ENCODE results near the gene SORL1-AS1.

Gene SORL1-AS1

GRCh38 chr11:121451178-121451985 lies 1.4 kb downstream of the SORL1-AS1 start:
- DNase-seq: no peak

DNA sequence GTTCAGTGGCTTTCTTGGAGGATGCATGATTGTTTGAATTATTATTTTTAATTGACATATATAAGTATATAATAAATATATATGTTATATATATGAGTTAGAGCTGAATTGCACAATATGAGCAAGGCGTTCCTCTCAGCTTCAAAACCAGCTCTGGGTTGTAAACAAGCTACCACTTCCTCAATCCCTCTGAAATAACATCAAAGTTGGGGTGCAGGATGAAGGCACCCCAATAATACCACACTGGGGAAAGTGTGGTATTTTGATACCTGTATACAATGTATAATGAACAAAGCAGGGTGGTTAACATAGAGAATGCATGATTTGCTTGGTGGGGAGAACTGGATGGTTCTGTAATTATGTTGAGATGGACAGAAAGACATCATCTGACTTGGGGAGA lies 2.4 kb downstream of the SORL1-AS1 start:
- DNase-seq: no peak

- DNase-seq: no peak
Observed at GRCh38 chr11:121449626-121450025, 3.1 kb downstream of the SORL1-AS1 start.

DNA sequence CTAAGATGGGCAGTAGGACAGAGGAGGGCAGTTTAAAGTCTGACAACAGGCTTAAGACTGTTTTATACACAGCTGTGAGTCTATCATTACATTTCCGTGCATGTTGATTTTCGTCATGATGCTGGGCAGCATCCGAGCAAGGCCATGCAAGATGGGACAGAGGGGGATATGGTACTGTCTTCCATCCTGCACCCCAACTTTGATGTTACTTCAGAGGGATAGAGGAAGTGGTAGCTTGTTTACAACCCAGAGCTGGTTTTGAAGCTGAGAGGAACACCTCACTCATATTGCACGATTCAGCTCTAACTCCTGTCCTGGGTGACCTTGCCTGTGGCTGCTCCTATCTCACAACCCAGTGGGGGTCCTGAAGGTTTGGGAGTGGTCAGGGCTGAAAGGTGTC lies 3.6 kb downstream of the SORL1-AS1 start:
- DNase-seq: no peak

- DNase-seq: no peak
Observed at GRCh38 chr11:121448431-121448941, 4.3 kb downstream of the SORL1-AS1 start.

DNA sequence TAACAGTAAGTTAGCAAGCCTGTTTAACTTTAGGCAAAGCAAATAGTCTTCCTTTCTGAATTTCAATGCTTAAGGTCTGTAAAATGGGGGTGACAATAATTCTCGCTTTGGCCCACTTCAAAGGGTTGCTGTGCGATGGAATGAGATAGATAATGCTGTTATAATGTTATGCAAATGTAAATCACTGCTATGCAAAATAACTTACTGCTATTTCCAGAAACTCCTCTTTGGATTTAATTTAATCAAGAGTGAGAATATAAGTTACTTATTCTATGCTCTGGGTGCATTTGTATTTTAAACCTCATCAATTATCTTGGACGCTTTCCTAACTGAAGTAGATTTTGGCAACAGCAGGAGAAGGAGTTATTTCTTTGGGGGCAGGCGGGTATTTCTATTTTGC lies 4.8 kb downstream of the SORL1-AS1 start:
- no peak for DNase-seq

DNA sequence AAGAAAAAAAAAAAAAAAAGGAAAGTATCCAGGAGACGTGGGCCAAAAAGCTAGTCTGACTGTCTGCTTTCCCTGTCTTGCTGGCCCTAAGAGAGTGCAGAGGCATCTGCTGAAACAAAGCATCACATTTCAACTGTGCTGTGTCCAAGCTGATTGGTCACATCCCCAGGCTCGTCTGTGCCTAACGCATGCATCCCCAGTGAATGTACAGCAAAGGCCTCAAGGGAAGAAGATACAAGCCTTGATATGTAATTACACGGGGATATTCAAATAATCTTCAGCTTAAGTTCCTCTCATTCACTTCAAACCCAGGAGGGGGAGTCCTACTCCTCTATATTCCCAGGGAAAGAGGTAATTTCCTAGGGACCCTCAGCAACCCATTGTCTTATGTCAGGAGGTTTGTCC lies 6.0 kb downstream of the SORL1-AS1 start:
- DNase-seq: no peak

- DNase-seq: no peak
Observed at GRCh38 chr11:121445071-121445768, 7.5 kb downstream of the SORL1-AS1 start.

DNA sequence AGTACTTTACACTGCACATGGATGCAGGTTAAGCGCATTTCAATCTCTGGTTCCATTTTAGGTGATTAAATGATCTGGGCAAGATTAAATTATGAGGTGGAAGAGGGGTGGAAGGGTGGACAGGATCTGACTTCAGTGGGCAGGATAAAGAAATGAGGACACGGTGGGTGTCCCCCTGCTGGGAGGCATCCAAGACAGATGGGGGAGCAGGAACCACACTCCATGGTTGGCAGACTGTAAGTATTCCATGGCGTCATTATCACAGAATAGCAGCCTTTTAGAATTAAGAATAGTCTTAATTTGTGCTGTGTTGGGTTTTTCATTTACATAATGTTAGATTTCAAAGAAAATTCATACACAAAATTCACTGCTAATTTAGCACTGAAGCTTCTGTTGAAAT lies 8.2 kb downstream of the SORL1-AS1 start:
- no peak for DNase-seq

GRCh38 chr11:121443688-121444275 lies 9.0 kb downstream of the SORL1-AS1 start:
- DNase-seq: no peak

DNA sequence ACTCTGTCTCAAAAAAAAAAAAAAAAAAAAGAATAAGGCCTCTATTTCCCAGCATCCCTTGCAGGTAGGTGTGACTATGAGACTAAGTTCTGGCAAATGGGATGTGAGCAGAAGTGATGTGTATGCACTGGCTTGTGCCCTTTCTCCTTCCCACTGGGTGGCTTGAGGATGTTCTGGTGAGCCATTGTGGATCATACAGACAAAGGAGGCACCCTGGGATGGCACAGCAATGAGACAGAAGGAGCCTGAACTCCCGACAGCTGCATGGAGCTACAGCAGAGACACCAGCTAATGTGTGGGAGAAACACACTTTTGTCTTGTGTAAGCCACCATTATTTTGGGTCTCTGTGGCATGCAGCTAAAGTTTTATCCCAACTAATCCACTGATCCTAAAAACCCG lies 11.2 kb downstream of the SORL1-AS1 start:
- DNase-seq: no peak

- no peak for DNase-seq
Observed at GRCh38 chr11:121439759-121440158, 13.0 kb downstream of the SORL1-AS1 start.

DNA sequence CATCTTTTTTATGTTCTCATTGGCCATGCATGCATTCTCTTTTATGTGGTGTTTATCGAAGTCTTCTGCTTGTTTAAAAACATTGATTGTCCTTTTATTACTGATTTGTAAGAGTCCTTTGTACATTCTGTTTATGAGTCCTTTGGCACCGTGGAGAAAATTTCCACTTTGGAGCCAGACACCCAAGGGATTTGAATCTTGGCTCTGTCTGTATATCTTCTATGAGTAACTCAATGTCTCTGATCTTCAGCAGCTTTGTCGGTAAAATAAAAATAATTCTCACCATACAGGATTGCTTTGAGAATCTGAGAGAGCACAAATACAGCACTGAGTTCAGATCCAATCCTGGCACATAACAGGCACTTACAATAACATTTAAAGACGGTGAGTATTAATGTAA lies 13.4 kb downstream of the SORL1-AS1 start:
- no peak for DNase-seq

- no peak for DNase-seq
Observed at GRCh38 chr11:121437686-121438078, 15.1 kb downstream of the SORL1-AS1 start.

DNA sequence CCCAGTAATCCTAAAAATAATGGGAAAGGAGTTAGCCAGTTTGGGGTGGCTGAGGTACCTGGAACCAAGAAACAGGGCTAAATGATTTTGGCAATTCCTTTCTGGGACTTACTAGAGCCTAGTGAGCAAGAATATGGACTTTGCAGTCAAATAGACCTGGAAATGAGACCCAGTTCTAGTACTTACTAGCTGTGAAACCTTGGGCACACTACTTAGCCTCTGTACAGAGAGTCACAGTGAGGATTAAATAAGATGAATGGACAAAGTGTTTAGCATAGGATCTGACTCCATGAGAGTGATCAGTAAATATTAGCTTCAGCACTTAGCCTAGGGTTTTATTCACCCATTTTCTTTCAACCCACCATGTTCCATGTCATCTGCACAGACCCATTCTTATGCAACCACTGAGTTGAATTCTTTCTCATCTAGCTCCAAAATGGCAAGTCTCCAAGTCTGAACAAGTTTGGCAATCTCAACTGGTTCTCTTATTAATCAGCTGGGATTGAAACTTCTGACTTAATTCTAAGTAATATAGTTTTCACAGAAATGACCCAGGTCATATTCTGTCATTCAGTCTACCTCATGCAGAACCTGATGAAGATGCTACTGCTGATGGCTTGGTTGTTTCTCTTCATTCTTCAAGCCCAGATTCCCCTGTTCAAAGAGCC lies 15.6 kb downstream of the SORL1-AS1 start:
- no peak for DNase-seq

- no peak for DNase-seq
Observed at GRCh38 chr11:121435551-121436511, 16.9 kb downstream of the SORL1-AS1 start.

- no peak for DNase-seq
Observed at GRCh38 chr11:121435132-121435531, 17.6 kb downstream of the SORL1-AS1 start.

GRCh38 chr11:121431820-121432526 lies 20.8 kb downstream of the SORL1-AS1 start:
- DNase-seq: no peak

GRCh38 chr11:121429556-121429955 lies 23.2 kb downstream of the SORL1-AS1 start:
- DNase-seq: no peak

DNA sequence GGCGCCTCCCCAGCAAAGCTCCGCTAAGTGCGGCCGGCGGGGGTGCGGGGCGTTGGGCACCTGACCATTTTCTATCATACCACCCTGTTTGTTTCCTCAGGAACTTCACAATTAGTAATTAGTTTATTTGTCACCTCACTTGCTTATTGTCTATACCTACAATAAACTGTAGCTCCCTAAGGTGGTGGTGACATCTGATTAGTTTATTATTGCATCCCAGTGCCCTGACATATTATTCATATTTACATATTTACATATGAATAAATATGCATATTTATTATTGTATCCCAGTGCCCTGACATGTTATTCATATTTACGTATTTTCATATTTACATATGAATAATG lies 25.4 kb downstream of the SORL1-AS1 start:
- DNase-seq: no peak
